ENCODE measurements around the gene NINJ2. TPM values are rescaled to one million over a fixed set of nuclear protein-coding genes. Genes with fewer than 3 reads are reported as not detected.
A peak's percentile ranks its signal among the peaks of the same experiment; 100 is the strongest.

Gene NINJ2
- total and polyA plus RNA-seq, 2 experiments from 2014 or later = 4.9 to 5.2 TPM

- in situ Hi-C loops (cut with MboI) = no loop called here
- Histone ChIP-seq H3F3A (ENCODE audit: insufficient read depth) (no peaks in the 10 kb centered on the region), H4K20me1 (ENCODE audit: insufficient read depth) (no peaks in the 10 kb centered on the region), H3K36me3 (ENCODE audit: low read depth) (no peaks in the 10 kb centered on the region), H3K9me2 (ENCODE audit: insufficient read depth) (no peaks in the 10 kb centered on the region), H3K79me2 (ENCODE audit: insufficient read depth) (no peaks in the 10 kb centered on the region), H3K4me1 (ENCODE audit: insufficient read depth) (no peaks in the 10 kb centered on the region), H3K9me3 (ENCODE audit: low read depth) (no peaks in the 10 kb centered on the region), H3K4me3 (no peak overlapping the region), H3K27me3 (replicated peaks; ENCODE audit: insufficient read depth) (no peaks in the 10 kb centered on the region), H3K9ac (no peak overlapping the region), H3K4me2 (ENCODE audit: unreplicated experiment) (no peak overlapping the region), H2AFZ (no peak overlapping the region), H3K27ac (no peak overlapping the region)
- no peak for DNase-seq
- 77 to 79% methylated on average over 13 to 14 of the region's 14 CpGs for WGBS, 2 experiments (ENCODE audit: low coverage in 1 of 2, low lambda C conversion rate in 2 of 2, missing lambda C conversion rate in 2 of 2)
- TF ChIP-seq EZH2 (IDR thresholded peaks at IDR 0.05; ENCODE audit: insufficient read depth, poor library complexity, severe bottlenecking) = no peak
- TF ChIP-seq EZH2phosphoT487 (IDR thresholded peaks at IDR 0.05; ENCODE audit: insufficient read depth, low read depth) = no peak
Measured at GRCh38 chr12:617304-617915, 45.8 kb downstream of the NINJ2 start.

DNA sequence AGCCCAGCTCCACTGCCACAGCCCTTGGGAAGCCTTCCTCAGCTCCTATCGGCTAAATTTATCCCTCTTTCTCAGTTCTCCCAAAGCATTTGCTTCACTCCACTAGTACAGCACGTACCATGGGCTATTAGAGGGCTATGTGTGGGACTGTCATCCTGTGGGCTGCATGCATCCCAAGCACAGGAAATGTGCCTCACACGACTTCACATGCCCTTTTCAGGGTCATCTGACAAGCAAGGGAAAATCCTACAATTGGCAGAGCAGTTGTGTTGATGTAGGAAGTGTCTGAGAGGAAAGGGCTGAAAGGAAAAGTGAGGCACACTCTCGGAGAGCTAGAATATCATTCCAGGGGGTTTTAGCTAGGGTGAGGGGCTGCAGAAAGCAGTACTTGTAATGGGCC, 47.6 kb downstream of the NINJ2 start:
- H2AFZ ChIP-seq = no peak overlapping the region
- no peaks in the 10 kb centered on the region for H3K79me2 ChIP-seq (ENCODE audit: insufficient read depth)
- no peaks in the 10 kb centered on the region for H3K36me3 ChIP-seq (ENCODE audit: low read depth)
- in situ Hi-C loops (cut with MboI) = no loop called here
- no peaks in the 10 kb centered on the region for H3K9me2 ChIP-seq (ENCODE audit: insufficient read depth)
- H3K4me3 ChIP-seq = no peak overlapping the region
- H3K27ac ChIP-seq = no peak overlapping the region
- H3K4me2 ChIP-seq (ENCODE audit: unreplicated experiment) = no peak overlapping the region
- no peak for TF ChIP-seq EZH2phosphoT487 (IDR thresholded peaks at IDR 0.05; ENCODE audit: insufficient read depth, low read depth)
- TF ChIP-seq EZH2 (IDR thresholded peaks at IDR 0.05; ENCODE audit: insufficient read depth, poor library complexity, severe bottlenecking) = no peak
- 85 to 88% methylated on average over 4 of the region's 4 CpGs for WGBS, 2 experiments (ENCODE audit: low coverage in 1 of 2, low lambda C conversion rate in 2 of 2, missing lambda C conversion rate in 2 of 2)
- no peaks in the 10 kb centered on the region for H4K20me1 ChIP-seq (ENCODE audit: insufficient read depth)
- H3K9me3 ChIP-seq (ENCODE audit: low read depth) = no peaks in the 10 kb centered on the region
- DNase-seq = no peak
- H3K27me3 ChIP-seq (replicated peaks; ENCODE audit: insufficient read depth) = no peaks in the 10 kb centered on the region
- H3K4me1 ChIP-seq (ENCODE audit: insufficient read depth) = 0 out of 2 replicates have a peak, but pooled peaks cover 1% of the 10 kb centered on the region
- no peaks in the 10 kb centered on the region for H3F3A ChIP-seq (ENCODE audit: insufficient read depth)
- no peak overlapping the region for H3K9ac ChIP-seq

DNA sequence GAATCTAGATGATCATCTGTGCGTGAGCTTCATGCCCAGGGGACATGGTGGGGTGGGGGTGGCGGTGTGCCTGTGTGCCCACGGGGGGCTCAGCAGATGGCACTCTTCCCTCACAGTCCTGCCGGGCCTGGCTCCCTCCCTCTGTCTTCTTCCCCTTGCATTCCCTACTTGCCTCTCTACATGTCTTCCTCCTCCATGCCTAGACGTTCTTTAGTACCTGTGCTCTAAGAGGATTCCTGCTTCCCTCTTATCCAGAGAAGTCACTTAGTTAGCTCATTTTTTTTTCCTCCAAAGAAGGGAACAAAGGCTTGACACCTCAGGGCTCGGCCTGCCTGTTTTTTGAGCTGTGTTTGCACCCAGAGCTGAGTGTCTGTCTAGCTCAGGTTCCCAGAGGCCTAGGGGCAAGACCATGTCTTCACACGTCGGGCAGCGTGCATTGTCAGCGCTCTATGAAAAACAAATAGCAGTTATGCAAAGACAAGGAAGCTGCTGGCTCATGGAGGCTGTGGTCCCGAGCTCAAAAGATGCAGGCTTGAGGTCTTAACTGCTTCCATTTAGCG, 48.8 kb downstream of the NINJ2 start:
- Histone ChIP-seq H2AFZ (no peak overlapping the region), H4K20me1 (ENCODE audit: insufficient read depth) (no peaks in the 10 kb centered on the region), H3K27ac (no peak overlapping the region), H3K36me3 (ENCODE audit: low read depth) (no peaks in the 10 kb centered on the region), H3K79me2 (ENCODE audit: insufficient read depth) (no peaks in the 10 kb centered on the region), H3F3A (ENCODE audit: insufficient read depth) (no peaks in the 10 kb centered on the region), H3K4me3 (no peak overlapping the region), H3K9me2 (ENCODE audit: insufficient read depth) (no peaks in the 10 kb centered on the region), H3K9ac (no peak overlapping the region), H3K4me1 (ENCODE audit: insufficient read depth) (peaks cover 10% of the 10 kb centered on the region), H3K27me3 (replicated peaks; ENCODE audit: insufficient read depth) (no peaks in the 10 kb centered on the region), H3K4me2 (ENCODE audit: unreplicated experiment) (no peak overlapping the region), H3K9me3 (ENCODE audit: low read depth) (no peaks in the 10 kb centered on the region)
- WGBS, 2 experiments (ENCODE audit: low coverage in 1 of 2, low lambda C conversion rate in 2 of 2, missing lambda C conversion rate in 2 of 2) = 68 to 69% methylated on average over 12 of the region's 12 CpGs
- in situ Hi-C loops (cut with MboI) = no loop called here
- TF ChIP-seq EZH2phosphoT487 (IDR thresholded peaks at IDR 0.05; ENCODE audit: insufficient read depth, low read depth) (no peak), EZH2 (IDR thresholded peaks at IDR 0.05; ENCODE audit: insufficient read depth, poor library complexity, severe bottlenecking) (no peak)
- DNase-seq = peak; percentile 16

DNA sequence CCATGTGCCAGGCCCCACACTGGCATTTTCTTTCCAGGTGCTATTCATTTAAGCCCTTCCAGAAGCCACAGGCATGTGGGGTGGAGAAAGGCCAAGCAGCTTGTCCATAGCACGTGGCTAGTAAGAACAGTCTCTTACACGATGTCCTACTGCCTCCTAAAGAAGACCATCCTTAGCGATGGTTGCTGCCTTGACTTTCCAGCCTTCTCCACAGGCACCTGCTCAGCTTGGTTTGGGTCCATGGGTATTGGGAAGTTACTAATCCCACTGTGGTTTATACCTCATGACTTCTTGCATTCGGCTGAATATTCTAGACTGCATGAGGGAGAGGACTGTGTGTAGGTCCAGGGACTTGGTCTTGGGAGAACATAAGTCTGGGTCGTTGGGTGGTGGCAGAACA, 49.2 kb downstream of the NINJ2 start:
- Histone ChIP-seq H3F3A (ENCODE audit: insufficient read depth) (no peaks in the 10 kb centered on the region), H3K4me2 (ENCODE audit: unreplicated experiment) (no peak overlapping the region), H3K27me3 (replicated peaks; ENCODE audit: insufficient read depth) (no peaks in the 10 kb centered on the region), H3K79me2 (ENCODE audit: insufficient read depth) (no peaks in the 10 kb centered on the region), H4K20me1 (ENCODE audit: insufficient read depth) (no peaks in the 10 kb centered on the region), H2AFZ (no peak overlapping the region), H3K36me3 (ENCODE audit: low read depth) (no peaks in the 10 kb centered on the region), H3K27ac (no peak overlapping the region), H3K9me3 (ENCODE audit: low read depth) (no peaks in the 10 kb centered on the region), H3K4me1 (ENCODE audit: insufficient read depth) (peaks cover 10% of the 10 kb centered on the region), H3K9ac (no peak overlapping the region), H3K4me3 (no peak overlapping the region), H3K9me2 (ENCODE audit: insufficient read depth) (no peaks in the 10 kb centered on the region)
- WGBS, 2 experiments (ENCODE audit: low coverage in 1 of 2, low lambda C conversion rate in 2 of 2, missing lambda C conversion rate in 2 of 2) = 83% methylated on average over 5 of the region's 5 CpGs
- no peak for DNase-seq
- TF ChIP-seq EZH2 (IDR thresholded peaks at IDR 0.05; ENCODE audit: insufficient read depth, poor library complexity, severe bottlenecking) = no peak
- in situ Hi-C loops (cut with MboI) = no loop called here

Data from GM23248 (cell line).